Left forelimb (tissue), 1 donor: Measurements from ENCODE around the gene FAM151B.
"Not testable (repeated sequence)": the region's sequence is repeated elsewhere in the genome, so short reads cannot be mapped to it uniquely, and the experiment has no call there.

Experiments
- DNase-seq: peaks from one replicate; pipeline ENCODE4 v3.0.0-alpha.2; 2018; ENCODE audit warnings: low spot score

FAM151B gene

GRCh38 chr5:80504833-80505232 is 16.9 kb downstream of the FAM151B start:
- DNase-seq: no peak

- DNase-seq: no peak
These were observed 19.8 kb downstream of the FAM151B start for GRCh38 chr5:80507663-80508062.

- DNase-seq: no peak
These were observed 20.9 kb downstream of the FAM151B start for GRCh38 chr5:80508844-80509243.

- DNase-seq: no peak
These were observed 21.5 kb downstream of the FAM151B start for GRCh38 chr5:80509362-80509761.

GRCh38 chr5:80516826-80517225 is 28.9 kb downstream of the FAM151B start:
- no peak for DNase-seq

GRCh38 chr5:80540691-80541090 is 52.8 kb downstream of the FAM151B start:
- no peak for DNase-seq

- DNase-seq: no peak
These were observed 53.5 kb downstream of the FAM151B start for GRCh38 chr5:80541392-80541791.

- DNase-seq: no peak
These were observed 66.7 kb downstream of the FAM151B start for GRCh38 chr5:80554646-80555045.

GRCh38 chr5:80555099-80555498 is 67.2 kb downstream of the FAM151B start:
- DNase-seq: no peak

- DNase-seq: no peak
These were observed 71.3 kb downstream of the FAM151B start for GRCh38 chr5:80559244-80559643.

GRCh38 chr5:80565330-80565729 is 77.4 kb downstream of the FAM151B start:
- no peak for DNase-seq

- no peak for DNase-seq
These were observed 78.9 kb downstream of the FAM151B start for GRCh38 chr5:80566711-80567259.

GRCh38 chr5:80568251-80568650 is 80.4 kb downstream of the FAM151B start:
- DNase-seq: no peak

- DNase-seq: no peak
These were observed 81.4 kb downstream of the FAM151B start for GRCh38 chr5:80569086-80569960.

- no peak for DNase-seq
These were observed 82.3 kb downstream of the FAM151B start, which contains the start of gene ANKRD34B for GRCh38 chr5:80569961-80570786. Gene ANKRD34B, minus strand, starts transcription at chr5:80570280. Its CDS starts 10,261 bp downstream, at chr5:80560019.

- no peak for DNase-seq
These were observed 85.2 kb downstream of the FAM151B start for GRCh38 chr5:80573062-80573461.

- no peak for DNase-seq
These were observed 88.5 kb downstream of the FAM151B start for GRCh38 chr5:80576383-80576782.

- no peak for DNase-seq
These were observed 89.8 kb downstream of the FAM151B start for GRCh38 chr5:80577707-80578106.

- no peak for DNase-seq
These were observed 91.2 kb downstream of the FAM151B start for GRCh38 chr5:80579050-80579449.

- DNase-seq: not testable (repeated sequence)
These were observed 92.4 kb downstream of the FAM151B start for GRCh38 chr5:80580291-80580690.

- no peak for DNase-seq
These were observed 96.9 kb downstream of the FAM151B start for GRCh38 chr5:80584770-80585169.

GRCh38 chr5:80588858-80589540 is 101.1 kb downstream of the FAM151B start:
- no peak for DNase-seq
